ENCODE results near the gene PRM3.
A peak's percentile ranks its signal among the peaks of the same experiment; 100 is the strongest.

The PRM3 gene

DNA sequence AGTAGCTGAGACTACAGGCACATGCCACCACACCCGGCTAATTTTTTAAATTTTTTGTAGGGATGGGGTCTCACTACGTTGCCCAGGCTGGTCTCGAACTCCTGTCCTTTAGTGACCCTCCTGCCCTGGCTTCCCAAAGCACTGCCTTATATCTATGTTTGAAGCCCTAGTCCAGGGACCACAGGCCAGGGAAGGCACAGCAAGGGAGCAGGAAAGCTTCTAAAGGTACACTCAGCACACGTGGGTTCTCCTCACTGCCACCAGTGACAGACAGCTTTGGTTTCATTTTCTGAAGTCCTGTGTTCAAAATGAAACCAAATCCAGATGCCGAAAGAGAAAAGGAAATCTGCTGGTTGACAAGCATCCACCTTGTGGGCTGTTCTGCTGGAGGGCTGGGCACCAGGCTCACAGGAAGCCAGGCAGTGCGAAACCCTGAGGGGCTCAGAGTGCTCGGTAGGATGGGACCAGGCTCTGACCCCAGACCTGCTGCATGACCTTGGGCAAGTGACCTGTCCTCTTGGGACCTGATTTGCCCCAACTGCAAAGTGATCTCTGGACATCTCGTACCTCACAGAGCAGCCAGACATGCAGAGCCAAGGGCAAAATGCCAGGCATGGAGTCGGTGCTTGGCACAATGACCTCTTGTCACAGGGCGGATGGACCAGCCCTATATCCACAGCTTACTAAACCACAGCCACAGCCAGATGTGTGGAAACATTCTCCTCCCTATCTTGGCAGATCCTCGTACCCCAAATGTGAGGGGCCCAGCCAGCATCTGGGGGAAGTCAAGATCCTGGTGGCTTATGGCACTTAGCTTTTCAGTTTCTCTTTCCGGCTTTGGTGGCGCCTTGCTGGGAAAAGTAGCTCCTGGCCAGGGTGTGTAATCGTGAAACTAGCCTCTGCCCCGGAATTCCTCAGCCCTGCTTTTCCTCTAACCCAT lies 14.6 kb downstream of the PRM3 start:
- no peak for DNase-seq

DNA sequence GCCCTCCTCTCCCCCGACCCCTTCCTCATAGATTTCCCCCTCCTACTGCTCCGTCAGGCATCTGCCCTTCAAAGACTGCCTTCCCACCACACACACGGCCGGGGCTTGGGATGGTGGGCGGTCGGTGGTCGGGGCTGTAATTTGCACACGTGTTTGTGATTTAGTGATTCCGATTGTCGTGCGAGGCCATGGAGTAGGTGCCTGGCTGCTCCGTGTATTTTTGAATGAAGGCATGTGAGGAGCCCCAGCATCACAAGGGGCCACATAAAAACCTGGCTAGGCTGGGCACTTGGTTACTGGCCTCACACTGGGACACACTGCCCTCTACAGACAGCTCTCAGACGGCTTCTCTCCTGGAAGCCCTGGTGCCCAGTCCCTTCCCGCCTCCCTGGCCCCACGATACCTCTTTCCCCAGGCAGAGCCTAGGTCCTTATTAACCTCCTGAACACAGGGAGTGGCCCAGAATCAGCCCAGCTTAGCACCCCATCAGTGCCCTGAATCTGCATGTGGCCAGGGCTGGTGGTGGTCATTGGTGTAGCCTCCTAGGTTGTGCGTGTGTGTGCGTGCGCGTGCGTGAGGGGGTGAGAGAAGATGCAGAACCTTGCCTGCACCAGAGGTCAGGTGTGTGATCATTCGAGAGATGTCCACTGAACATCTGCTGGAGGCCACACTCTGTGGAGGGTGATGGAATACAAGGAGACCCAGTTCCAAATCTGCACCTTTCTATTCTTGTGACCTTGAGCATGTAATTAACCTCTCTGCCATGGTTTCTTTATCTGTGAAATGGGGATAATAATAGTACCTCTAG lies 16.1 kb downstream of the PRM3 start:
- peak; percentile 85 for DNase-seq

DNA sequence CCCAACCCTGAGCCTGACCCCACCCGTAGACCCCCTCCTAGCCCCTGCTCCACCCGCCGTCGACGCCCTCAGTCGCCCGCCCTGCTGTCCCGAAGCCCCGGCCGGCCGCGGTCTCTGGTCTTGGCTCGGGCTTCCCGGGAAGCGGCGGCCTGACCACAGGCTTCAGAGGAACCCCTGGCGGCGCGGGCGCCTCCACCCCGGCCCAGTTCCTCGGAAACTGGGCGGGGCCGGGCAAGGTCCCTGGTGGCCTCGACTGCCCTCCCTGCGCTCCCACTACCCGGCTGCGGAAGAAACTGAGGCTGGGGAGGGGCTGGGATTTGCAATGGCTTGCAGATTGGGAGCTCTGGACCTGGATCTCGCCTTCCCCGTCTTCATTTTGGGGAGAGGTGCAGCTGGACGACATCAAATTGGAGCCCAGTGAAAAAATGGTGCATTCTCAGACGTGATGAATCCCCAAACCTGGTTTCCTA lies 16.7 kb downstream of the PRM3 start:
- DNase-seq, result no peak

DNA sequence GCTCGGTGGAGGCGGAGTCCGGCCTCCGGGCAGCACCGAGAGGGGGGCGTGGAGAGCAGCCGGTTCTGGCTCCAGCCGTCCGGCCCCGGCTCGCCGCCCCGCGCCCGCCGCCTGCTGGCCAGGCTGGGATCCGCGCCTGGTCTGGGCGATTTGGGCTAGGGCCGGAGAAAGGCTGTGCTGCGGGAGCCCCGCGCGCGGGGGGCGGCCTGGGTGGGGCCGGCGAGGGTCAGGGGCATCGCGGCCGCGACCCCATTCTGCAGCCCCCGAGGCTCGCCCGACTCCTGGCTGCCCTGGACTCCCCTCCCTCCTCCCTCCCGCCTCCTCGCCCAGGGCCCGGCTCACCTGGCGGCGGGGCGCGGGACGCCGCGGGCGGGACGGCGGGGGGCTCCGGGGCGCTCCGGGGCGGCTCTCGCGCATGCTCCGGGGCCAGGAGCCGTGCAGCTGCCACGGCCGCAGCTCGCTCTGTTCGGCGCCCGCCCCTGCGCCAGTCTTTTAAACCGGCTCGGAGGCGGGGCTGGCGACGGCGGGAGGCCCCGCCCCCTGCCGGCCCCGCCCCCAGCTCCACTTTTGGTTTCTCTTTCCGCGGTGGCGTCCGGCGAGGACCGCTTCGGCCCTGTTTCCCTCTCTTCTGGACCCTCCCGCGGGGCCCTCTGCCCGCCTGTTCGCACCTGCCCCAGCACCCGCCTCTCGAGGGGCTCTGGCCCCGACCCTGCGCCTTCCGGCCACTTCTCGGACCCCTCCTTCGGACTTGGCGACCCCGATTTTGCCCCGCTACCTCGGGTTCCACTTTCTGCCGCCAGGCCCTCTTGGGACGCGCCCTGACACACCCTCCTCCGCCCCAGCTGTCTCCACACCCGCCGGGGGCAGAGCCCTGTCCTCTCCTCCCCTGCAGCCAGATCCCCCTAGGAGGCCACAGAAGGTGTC lies 17.4 kb downstream of the PRM3 start, which contains the start of gene SOCS1:
Gene SOCS1, minus strand, starts transcription at position 468 of the 924 bp plus-strand sequence. CDS start 726 bp downstream, outside the sequence.
- peak; percentile 91 for DNase-seq

- no peak for DNase-seq
Observed at GRCh38 chr16:11254913-11255736, 18.3 kb downstream of the PRM3 start.

GRCh38 chr16:11253995-11254912 lies 19.2 kb downstream of the PRM3 start:
- DNase-seq, result no peak

GRCh38 chr16:11253009-11253994 lies 20.1 kb downstream of the PRM3 start:
- no peak for DNase-seq

GRCh38 chr16:11252482-11252931 lies 20.9 kb downstream of the PRM3 start:
- no peak for DNase-seq

DNA sequence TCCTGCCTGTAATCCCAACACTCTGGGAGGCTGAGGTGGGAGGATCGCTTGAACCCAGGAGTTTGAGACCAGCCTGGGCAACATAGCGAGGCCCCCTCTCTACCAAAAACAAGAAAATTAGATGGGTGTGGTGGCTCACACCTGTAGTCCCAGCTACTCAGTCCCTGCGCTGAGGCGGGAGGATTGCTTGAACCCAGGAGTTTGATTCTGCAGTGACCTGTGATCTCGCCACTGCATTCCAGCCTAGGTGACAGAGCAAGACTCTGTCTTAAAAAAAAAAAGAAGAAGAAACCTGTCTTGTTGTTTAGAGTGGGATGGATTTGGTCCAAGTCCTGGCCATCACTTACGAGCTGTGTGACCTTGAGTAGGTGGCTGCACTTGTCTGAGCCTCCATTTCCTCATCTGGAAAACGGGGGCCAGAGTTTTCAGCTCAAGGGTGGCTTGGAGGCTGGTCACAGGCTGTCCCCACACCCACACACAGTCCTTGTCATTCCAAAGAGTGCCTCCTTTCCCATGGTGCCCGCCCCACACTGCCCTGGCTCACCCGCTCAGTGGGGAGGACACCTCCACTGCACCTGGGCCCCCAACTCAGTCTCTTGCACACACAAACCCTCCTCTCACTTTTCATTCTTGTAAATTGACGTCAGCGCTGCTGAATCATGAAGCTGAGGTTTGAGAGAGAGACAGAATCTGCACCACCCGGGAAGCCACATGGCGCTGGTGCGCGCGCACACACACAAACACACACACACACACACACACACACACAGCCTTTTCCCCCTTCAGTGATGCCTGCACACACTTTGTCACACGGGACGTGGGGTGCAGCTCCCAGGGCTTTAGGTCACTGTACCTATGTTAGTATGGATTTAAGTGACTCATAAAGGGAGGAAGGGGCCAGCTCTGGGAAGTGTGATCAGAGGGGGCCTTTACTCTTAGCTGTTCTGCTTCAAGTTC lies 21.6 kb downstream of the PRM3 start:
- no peak for DNase-seq

DNA sequence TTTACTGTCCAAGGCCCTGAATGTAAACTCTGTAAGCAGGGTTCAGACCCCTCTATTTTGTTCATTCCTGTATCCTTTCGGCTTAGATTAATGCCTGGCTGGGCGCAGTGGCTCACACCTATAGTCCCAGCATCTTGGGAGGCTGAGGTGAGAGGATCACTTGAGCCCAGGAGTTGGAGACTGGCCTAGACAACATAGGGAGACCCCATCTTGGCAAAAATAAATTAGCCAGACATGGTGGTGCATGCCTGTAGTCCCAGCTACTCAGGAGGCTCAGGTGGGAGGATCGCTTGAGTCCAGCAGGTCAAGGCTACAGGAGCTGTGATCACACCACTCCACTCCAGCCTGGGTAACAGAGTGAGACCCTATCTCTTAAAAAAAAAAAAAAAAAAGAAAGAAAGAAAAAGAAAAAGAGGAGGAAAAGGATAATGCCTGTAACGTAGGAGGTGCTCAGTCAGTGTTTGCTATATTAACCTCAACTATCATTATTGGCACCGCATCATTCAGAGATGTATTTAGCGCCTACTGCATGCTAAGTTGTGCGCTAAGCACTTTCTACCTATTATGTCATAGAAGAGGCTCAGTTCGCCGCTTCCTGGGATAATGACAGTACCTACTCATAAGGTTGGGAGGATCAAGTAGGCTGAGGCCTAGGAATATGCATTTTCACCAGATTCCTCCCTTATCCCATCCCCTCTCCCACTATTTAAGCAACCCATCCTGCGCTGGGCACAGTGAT lies 22.5 kb downstream of the PRM3 start:
- DNase-seq, result no peak

- DNase-seq, result no peak
Observed at GRCh38 chr16:11250091-11250785, 23.2 kb downstream of the PRM3 start.

DNA sequence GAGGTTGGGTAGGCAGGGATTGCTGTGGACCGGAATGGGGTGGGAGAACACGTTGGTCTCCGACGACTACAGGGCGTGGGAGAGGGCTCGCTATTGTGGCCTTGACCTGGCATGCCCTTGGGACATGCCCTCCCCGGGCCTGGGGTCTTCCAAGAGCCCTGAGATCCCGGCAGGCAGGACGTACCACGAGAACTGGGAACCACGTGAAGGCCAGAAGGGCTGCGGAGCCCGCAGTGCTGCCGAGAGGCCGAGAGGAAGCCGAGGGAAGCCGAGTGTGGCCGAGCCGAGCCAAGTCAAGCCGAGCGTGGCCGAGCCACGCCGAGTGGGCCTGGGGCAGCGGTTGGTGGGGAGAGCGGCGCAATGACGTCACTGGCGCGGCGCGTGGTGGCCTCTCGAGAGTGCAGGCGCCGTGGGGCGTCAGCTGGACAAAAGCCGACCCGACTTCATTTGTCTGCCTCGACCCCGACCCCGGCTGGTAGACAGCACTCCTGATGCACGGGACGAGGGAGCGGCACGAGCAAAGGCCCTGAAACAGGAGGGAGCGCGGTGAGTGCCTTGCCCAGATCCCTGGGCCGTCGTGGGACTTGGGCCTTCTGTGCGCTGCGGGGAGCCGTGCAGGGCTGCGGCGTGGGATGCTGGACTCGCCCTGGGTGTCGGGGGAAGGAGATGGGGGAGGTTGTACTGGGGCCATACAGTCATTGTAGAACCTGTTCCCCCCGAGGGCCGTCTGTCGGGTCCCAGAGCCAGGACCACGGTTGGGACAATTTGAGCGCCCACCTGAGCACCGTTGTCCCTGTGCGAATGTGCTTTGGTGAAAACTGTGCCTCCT lies 24.0 kb downstream of the PRM3 start:
- no peak for DNase-seq

- DNase-seq, result no peak
Observed at GRCh38 chr16:11248133-11248532, 25.3 kb downstream of the PRM3 start.

DNA sequence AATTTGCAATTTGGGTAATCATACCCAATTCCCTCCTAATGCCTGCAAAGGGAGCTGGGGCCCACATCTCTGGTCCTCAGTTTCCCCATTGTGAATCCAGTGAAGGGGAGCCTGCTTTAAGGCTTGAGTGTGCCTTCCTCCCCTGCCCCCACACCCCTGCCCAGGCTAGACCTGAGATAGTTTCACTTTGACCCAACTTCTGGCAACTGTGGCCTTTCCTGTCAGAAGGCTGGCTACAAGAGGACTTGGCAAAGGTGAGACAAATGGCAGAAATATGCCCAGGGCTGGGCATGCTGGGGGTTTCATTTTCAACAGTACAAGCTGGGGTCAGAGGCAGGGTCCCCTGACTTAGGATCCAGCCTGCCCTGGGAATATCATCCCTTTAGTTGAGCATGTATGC lies 27.4 kb downstream of the PRM3 start:
- no peak for DNase-seq

GRCh38 chr16:11245222-11245737 lies 28.1 kb downstream of the PRM3 start:
- no peak for DNase-seq
